ENCODE data around the gene NMRK1.

The NMRK1 gene

DNA sequence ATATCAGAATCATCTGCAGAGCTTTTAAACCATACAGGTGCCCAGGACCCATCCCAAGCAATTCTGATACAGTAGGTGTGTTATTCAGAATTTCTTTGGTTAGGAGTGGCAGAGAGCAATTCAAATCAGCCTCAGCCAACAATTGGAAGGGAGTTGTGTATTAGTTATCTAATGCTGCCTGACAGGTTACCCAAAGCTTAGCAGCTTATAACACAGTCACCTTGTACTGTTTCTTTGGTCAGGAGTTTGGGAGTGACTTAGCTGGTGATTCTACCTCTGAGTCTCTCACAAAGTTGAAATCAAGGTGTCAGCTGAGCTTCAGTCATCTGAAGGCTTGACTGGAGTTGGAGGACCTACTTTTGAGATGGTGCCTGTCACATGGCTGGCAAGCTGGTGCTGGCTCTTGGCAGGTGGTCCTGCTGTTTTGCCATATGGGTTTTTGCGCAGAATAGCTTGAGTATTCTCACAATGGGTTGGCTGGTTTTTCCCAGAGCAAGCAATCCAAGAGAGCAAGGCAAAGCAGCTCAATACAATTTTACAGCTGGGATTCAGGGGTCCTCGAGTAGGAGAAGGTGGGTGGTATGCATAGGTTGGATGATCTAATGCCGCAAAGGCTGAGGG lies 41.1 kb downstream of the NMRK1 start:
- TF ChIP-seq, protein P1, sequence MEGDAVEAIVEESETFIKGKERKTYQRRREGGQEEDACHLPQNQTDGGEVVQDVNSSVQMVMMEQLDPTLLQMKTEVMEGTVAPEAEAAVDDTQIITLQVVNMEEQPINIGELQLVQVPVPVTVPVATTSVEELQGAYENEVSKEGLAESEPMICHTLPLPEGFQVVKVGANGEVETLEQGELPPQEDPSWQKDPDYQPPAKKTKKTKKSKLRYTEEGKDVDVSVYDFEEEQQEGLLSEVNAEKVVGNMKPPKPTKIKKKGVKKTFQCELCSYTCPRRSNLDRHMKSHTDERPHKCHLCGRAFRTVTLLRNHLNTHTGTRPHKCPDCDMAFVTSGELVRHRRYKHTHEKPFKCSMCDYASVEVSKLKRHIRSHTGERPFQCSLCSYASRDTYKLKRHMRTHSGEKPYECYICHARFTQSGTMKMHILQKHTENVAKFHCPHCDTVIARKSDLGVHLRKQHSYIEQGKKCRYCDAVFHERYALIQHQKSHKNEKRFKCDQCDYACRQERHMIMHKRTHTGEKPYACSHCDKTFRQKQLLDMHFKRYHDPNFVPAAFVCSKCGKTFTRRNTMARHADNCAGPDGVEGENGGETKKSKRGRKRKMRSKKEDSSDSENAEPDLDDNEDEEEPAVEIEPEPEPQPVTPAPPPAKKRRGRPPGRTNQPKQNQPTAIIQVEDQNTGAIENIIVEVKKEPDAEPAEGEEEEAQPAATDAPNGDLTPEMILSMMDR (conservative IDR thresholded peaks at IDR 0.05; ENCODE audit: low read length): no peak
- DNase-seq (ENCODE audit: low read depth): no peak
- no peak overlapping the region for H3K4me3 ChIP-seq (ENCODE audit: low read length)

DNA sequence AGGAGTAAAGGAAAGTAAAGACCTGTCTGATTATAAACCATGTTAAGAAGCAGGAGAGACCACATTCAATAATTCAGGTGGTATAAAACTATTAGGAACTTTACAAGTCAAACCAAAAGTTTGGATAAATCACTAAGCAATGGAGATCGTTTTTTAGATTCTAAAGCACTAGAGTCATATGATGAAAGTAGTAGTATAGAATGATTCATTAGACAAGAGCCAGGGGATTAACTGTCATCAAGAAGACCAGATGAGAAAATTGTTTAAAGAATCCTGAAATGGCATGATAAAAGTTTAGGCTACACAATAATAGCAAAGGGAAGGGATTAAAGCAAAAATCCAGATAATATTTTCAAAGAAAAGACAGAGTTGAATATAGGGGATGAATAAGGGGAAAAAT lies 46.9 kb downstream of the NMRK1 start:
- no peak overlapping the region for H3K4me3 ChIP-seq (ENCODE audit: low read length)
- DNase-seq (ENCODE audit: low read depth): no peak
- TF ChIP-seq, protein P1 (conservative IDR thresholded peaks at IDR 0.05; ENCODE audit: low read length): no peak

DNA sequence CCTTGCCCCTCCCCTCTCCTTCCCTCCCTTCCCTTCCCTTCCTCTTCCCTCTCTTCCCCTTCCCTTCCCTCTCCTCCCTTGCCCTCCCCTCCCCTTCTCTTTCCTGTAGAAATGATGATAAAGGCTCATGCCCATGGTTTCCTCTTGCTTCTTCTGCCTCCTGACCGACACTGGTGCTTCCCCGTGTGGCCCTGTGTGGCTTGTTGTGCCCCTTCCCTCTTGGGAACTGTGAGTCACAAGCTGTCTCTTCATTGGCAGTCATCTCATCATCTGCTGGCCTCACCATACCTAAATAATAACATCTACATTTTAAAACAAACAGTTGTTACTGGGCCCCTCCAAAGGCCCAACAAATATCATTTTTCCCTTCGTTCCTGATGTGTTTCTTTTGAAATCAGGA lies 48.2 kb downstream of the NMRK1 start:
- no peak overlapping the region for H3K4me3 ChIP-seq (ENCODE audit: low read length)
- TF ChIP-seq, protein P1 (conservative IDR thresholded peaks at IDR 0.05; ENCODE audit: low read length): no peak
- DNase-seq (ENCODE audit: low read depth): no peak

DNA sequence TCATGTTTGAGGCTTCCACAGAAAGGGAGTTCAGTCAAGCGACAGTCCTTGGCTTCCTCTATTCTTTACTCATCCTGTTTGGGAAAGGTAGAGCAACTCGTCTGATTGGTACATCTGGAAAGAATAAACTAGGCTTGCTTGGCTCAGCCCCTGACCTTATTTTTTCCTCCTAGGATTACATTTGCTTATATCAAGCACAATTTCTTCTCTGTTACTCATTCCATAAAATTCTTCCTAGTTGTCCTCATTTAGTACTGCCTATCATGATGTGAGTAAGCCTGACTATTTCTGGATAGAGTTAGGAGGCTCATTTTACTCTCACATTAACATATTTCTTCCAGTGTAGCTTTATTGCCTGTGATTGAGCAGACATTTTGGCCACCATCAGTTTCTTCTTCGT lies 48.9 kb downstream of the NMRK1 start:
- TF ChIP-seq, protein P1 (conservative IDR thresholded peaks at IDR 0.05; ENCODE audit: low read length): no peak
- DNase-seq (ENCODE audit: low read depth): peak; percentile 90
- no peak overlapping the region for H3K4me3 ChIP-seq (ENCODE audit: low read length)

DNA sequence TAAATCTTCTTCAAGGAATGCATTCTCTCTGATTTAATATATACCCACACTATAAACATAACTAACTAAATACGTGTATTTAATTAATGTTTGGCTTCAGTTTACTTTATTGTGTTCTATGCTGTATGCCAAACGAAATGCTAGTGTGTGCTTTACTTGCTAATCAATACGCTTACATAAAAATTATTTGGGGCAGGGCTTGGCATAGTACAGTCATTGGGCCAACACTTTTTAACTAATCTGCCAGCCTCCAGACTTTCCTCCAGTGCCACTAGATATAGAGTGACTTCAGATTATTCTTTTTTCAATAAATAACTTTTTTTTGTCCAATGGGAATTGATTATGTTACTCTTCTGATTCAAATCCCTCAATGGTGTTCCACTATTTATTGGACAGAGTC lies 51.2 kb downstream of the NMRK1 start:
- no peak for DNase-seq (ENCODE audit: low read depth)

DNA sequence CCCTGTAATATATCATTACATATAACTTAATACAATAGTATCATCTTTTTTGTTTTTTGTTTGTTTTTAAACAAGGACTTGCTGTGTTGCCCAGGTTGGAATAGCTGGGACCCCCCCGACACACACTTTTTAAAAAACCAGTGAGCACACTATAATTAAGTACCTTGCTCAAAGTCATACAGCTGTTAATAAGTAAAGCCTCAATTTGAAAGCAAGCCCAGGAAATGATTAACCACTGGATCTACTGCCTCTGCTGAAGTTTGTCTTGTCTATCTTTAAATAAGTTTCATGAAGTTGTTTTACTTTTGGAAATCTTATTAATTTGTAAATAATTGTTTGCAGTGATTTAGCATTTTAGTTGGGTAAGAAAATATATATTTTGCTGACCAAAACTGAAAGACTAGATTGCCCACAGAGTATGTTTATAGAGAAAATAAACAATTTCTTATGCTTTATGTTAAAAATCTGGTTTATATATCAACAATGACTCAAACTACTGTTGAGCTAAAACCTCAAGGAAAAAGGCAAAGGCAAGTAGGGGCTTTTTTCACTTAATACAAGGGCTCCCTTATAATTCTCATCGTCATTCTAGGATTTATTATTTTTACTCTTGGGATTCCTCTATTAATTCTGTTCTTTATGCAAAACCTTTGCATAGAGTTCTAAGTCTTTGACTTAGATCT lies 54.0 kb downstream of the NMRK1 start:
- DNase-seq (ENCODE audit: low read depth): no peak
- TF ChIP-seq, protein P1 (conservative IDR thresholded peaks at IDR 0.05; ENCODE audit: low read length): no peak
- H3K4me3 ChIP-seq (ENCODE audit: low read length): no peak overlapping the region

More for the DNA sequence above, 51.2 kb downstream of the NMRK1 start:
- TF ChIP-seq, protein P1 (conservative IDR thresholded peaks at IDR 0.05; ENCODE audit: low read length): no peak
- no peak overlapping the region for H3K4me3 ChIP-seq (ENCODE audit: low read length)

Measured in AG10803 (cell line).